Stimulated activated CD8-positive, alpha-beta memory T cell treated with anti-CD3 and anti-CD28 coated beads, Interleukin-7, amount 100 ng/mL, for 4 hours (primary cell): Measurements from ENCODE around the gene JAK3.
A peak's percentile ranks its signal among the peaks of the same experiment; 100 is the strongest.

Experiments used
- DNase-seq, 2 donors: peaks; one replicate each; pipeline ENCODE4 v3.0.0-alpha.2; 2020; ENCODE audit warnings: low read depth in 2 of 2

Gene JAK3

GRCh38 chr19:17865364-17866311, 17.9 kb upstream of the JAK3 start:
- DNase-seq: no peak

GRCh38 chr19:17863520-17864182, 15.9 kb upstream of the JAK3 start:
- no peak for DNase-seq

- no peak for DNase-seq
Measured at GRCh38 chr19:17862711-17863519, 15.1 kb upstream of the JAK3 start.

- DNase-seq: no peak
Measured at GRCh38 chr19:17861542-17862402, 14.0 kb upstream of the JAK3 start.

GRCh38 chr19:17860993-17861360, 13.2 kb upstream of the JAK3 start:
- no peak for DNase-seq

GRCh38 chr19:17860331-17860992, 12.7 kb upstream of the JAK3 start:
- DNase-seq: no peak

- peak; percentile 99 for DNase-seq
Measured at GRCh38 chr19:17859533-17860330, 11.9 kb upstream of the JAK3 start, which contains the start of gene RPL18A. Gene RPL18A (plus strand): TSS chr19:17859910. CDS start chr19:17859957, 47 bp downstream.

- DNase-seq: peak; percentile 76 to 79
Measured at GRCh38 chr19:17855280-17856152, 7.7 kb upstream of the JAK3 start.

GRCh38 chr19:17854061-17854460, 6.3 kb upstream of the JAK3 start:
- DNase-seq: no peak

GRCh38 chr19:17848595-17849292, 962 bp upstream of the JAK3 start:
- DNase-seq: no peak

- peak in 1 of 2 donors; percentile 39 for DNase-seq
Measured at GRCh38 chr19:17846146-17846545, 1.6 kb downstream of the JAK3 start.

- DNase-seq: no peak
Measured at GRCh38 chr19:17843908-17844490, 3.8 kb downstream of the JAK3 start.

- no peak for DNase-seq
Measured at GRCh38 chr19:17843292-17843827, 4.4 kb downstream of the JAK3 start.

- DNase-seq: no peak
Measured at GRCh38 chr19:17842663-17843291, 5.0 kb downstream of the JAK3 start.

GRCh38 chr19:17841810-17842662, 5.7 kb downstream of the JAK3 start:
- peak; percentile 24 to 32 for DNase-seq

GRCh38 chr19:17841371-17841809, 6.4 kb downstream of the JAK3 start:
- no peak for DNase-seq
